Spleen (tissue), 11 donors: ENCODE data around the gene SELENOO. TPM values are rescaled to one million over a fixed set of nuclear protein-coding genes. Genes with fewer than 3 reads are reported as not detected.

Experiments used
- DNase-seq: peaks from one replicate; pipeline ENCODE4 v3.0.0-alpha.2; 2020
- H3K27ac ChIP-seq, 8 donors: fragments of 200-600 bp; sonication (generic) in 7 of 8; 1 replicate in 4 of 8; 2 replicates in 4 of 8; pipeline versions ENCODE4 v1.5.0 to v1.8.0; 2016 to 2021; ENCODE audit warnings: inconsistent platforms in 4 of 8, mild to moderate bottlenecking in 4 of 8, moderate library complexity in 1 of 8
- H3K27me3 ChIP-seq, 7 donors: fragments of 200-600 bp; sonication (generic) in 6 of 7; replicated peaks in 1 of 7; 1 replicate in 4 of 7; 2 replicates in 3 of 7; pipeline versions ENCODE4 v1.5.0 to v1.8.0; 2016 to 2021; ENCODE audit warnings: inconsistent platforms in 3 of 7, mild to moderate bottlenecking in 1 of 7
- H3K36me3 ChIP-seq, 6 donors: fragments of 200-600 bp; sonication (generic) in 5 of 6; 1 replicate in 4 of 6; 2 replicates in 2 of 6; pipeline versions ENCODE4 v1.5.0 to v1.8.0; 2016 to 2021; ENCODE audit warnings: inconsistent platforms in 2 of 6
- H3K4me1 ChIP-seq, 6 donors: fragments of 200-600 bp; sonication (generic) in 5 of 6; 1 replicate in 3 of 6; 2 replicates in 3 of 6; pipeline versions ENCODE4 v1.5.0 to v1.8.0; 2016 to 2021; ENCODE audit warnings: inconsistent platforms in 3 of 6
- H3K4me3 ChIP-seq, 8 donors: fragments of 200-600 bp; sonication (generic) in 7 of 8; 1 replicate in 4 of 8; 2 replicates in 4 of 8; pipeline versions ENCODE4 v1.5.0 to v1.8.0; 2016 to 2021; ENCODE audit warnings: inconsistent platforms in 4 of 8, mild to moderate bottlenecking in 4 of 8, moderate library complexity in 2 of 8
- H3K9me3 ChIP-seq, 8 donors: fragments of 200-600 bp; sonication (generic) in 7 of 8; 1 replicate in 4 of 8; 2 replicates in 4 of 8; pipeline versions ENCODE4 v1.5.0 to v1.8.0; 2016 to 2021; ENCODE audit warnings: inconsistent platforms in 4 of 8
- CTCF ChIP-seq, 11 experiments: fragments of 200-600 bp in 7 of 11; fragments of 450-650 bp in 4 of 11; sonication (generic) in 4 of 11; IDR thresholded peaks in 8 of 11; conservative IDR thresholded peaks in 3 of 11; 1 replicate in 7 of 11; 2 replicates in 4 of 11; pipeline versions ENCODE4 v1.4.0 to v1.8.0; 2016 to 2021; ENCODE audit warnings: antibody characterized with exemption in 11 of 11, inconsistent platforms in 4 of 11, mild to moderate bottlenecking in 1 of 11
- POLR2A ChIP-seq, 3 donors: fragments of 450-650 bp; IDR thresholded peaks; one replicate each; pipeline ENCODE4 v1.5.1; 2017; ENCODE audit warnings: antibody characterized with exemption in 3 of 3, mild to moderate bottlenecking in 1 of 3
- POLR2AphosphoS5 ChIP-seq, 3 donors: sonication (generic); formaldehyde crosslinking; IDR thresholded peaks; one replicate each; pipeline ENCODE4 v1.5.1; 2017; ENCODE audit warnings: antibody characterized with exemption in 3 of 3
- WGBS, 5 donors: extraction: QIAGEN DNeasy Blood & Tissue Kit in 3 of 5; methylation state at CpG; one replicate each; pipeline versions ENCODE4 v1.1.5 to v1.1.7; 2013 to 2018; 5-methylcytosine and 5-hydroxymethylcytosine counted together
- intact Hi-C: fragments of 100-400 bp; cut with DNase I; formaldehyde crosslinking; loops from one replicate; pipeline ENCODE4 v1.15.0; 2023; ENCODE audit warnings: low total_unique reads
- polyA plus RNA-seq, 3 donors: library from polyadenylated mRNA; stranded (reverse); fragments of 200-250 nt; gene quantifications; one replicate each; pipeline ENCODE4 v1.2.1, GENCODE V29; 2013
- total RNA-seq, 7 donors: library from RNA; depleted of rRNA in 3 of 7; stranded (reverse); fragments of >200 nt in 3 of 7; fragmentation: NEBNext Ultra II Directional in 4 of 7; extraction: Animal tissue kit (Norgen Biotek cat#: 25700) in 4 of 7; gene quantifications; one replicate each; pipeline versions ENCODE4 v1.1.0 to v1.2.1, GENCODE V29; 2016 to 2021
- donor health status: healthy with polysubstance abuse.
- donor health status: DM: no; HTN: no; CAD: no; lungs with moderate emphysema.
- donor health status: DM: no; HTN: no; CAD: no.
- donor health status: Bipolar disorder and iron deficiency.
- donor health status: healthy.
- donor health status: DM: no; HTN: no; CAD: no.
- donor health status: DM: yes; HTN: yes; CAD: no.

Gene SELENOO
- total and polyA plus RNA-seq, 10 donors = 25.4 to 70.8 (median 29.5) TPM

GRCh38 chr22:50169181-50169759 is 31.5 kb upstream of the SELENOO start:
- WGBS, 5 donors = 12 to 16% (median 14%) methylated on average over 32 to 36 of the region's 36 CpGs
- H3K27me3 ChIP-seq = peaks cover 0 to 83% (median 33%) of the 10 kb centered on the region in 7 donors
- DNase-seq = peak; percentile 75

GRCh38 chr22:50169774-50170341 is 31.0 kb upstream of the SELENOO start:
- TF ChIP-seq CTCF (IDR thresholded peaks at IDR 0.05 in 8 of 11, conservative IDR thresholded peaks at IDR 0.05 in 3 of 11) = no peak
- TF ChIP-seq POLR2AphosphoS5 (IDR thresholded peaks at IDR 0.05) = peak in 2 of 3 donors; percentile 19 to 67
- TF ChIP-seq POLR2A (IDR thresholded peaks at IDR 0.05) = no peak
- DNase-seq = peak; percentile 87
- H3K4me3 ChIP-seq = peak overlapping the region in 6 of 8 donors; percentile 17 to 74 (median 46)
- intact Hi-C loops = no loop called here
- no peaks in the 10 kb centered on the region for H3K36me3 ChIP-seq
- WGBS, 5 donors = 0 to 2% (median 1%) methylated on average over 8 to 70 of the region's 70 CpGs
- peak overlapping the region in 2 of 8 donors; percentile 40 to 50 for H3K27ac ChIP-seq
- H3K27me3 ChIP-seq = peaks cover 0 to 83% (median 33%) of the 10 kb centered on the region in 7 donors
- no peaks in the 10 kb centered on the region for H3K9me3 ChIP-seq
- peaks cover 4 to 45% (median 23%) of the 10 kb centered on the region in 6 donors for H3K4me1 ChIP-seq

More at GRCh38 chr22:50169181-50169759, 31.5 kb upstream of the SELENOO start:
- TF ChIP-seq POLR2A (IDR thresholded peaks at IDR 0.05) (no peak), CTCF (IDR thresholded peaks at IDR 0.05 in 8 of 11, conservative IDR thresholded peaks at IDR 0.05 in 3 of 11) (no peak), POLR2AphosphoS5 (IDR thresholded peaks at IDR 0.05) (no peak)
- intact Hi-C loops = no loop called here
- Histone ChIP-seq H3K27ac (no peak overlapping the region), H3K36me3 (no peaks in the 10 kb centered on the region), H3K4me1 (peaks cover 4 to 45% (median 23%) of the 10 kb centered on the region in 6 donors), H3K9me3 (no peaks in the 10 kb centered on the region), H3K4me3 (peak overlapping the region in 4 of 8 donors; percentile 45 to 74 (median 49))

- TF ChIP-seq POLR2AphosphoS5 (IDR thresholded peaks at IDR 0.05) (no peak), POLR2A (IDR thresholded peaks at IDR 0.05) (no peak), CTCF (IDR thresholded peaks at IDR 0.05 in 8 of 11, conservative IDR thresholded peaks at IDR 0.05 in 3 of 11) (no peak)
- peak; percentile 84 for DNase-seq
- H3K27ac ChIP-seq = peak within 1 kb of the TSS in 2 of 8 donors; percentile 40 to 50
- peak within 1 kb of the TSS in 7 of 8 donors; percentile 15 to 74 (median 45) for H3K4me3 ChIP-seq
- H3K36me3 ChIP-seq = no peaks in the 10 kb centered on the region
- peaks cover 0 to 79% (median 33%) of the 10 kb centered on the region in 7 donors for H3K27me3 ChIP-seq
- 16 to 68% (median 31%) methylated on average over 15 to 105 of the region's 105 CpGs for WGBS, 5 donors
- H3K9me3 ChIP-seq = no peaks in the 10 kb centered on the region
- peaks cover 4 to 45% (median 23%) of the 10 kb centered on the region in 6 donors for H3K4me1 ChIP-seq
- intact Hi-C loops = no loop called here
These were observed 30.1 kb upstream of the SELENOO start, which contains the start of gene PANX2 for GRCh38 chr22:50170453-50171318. Gene PANX2 (plus strand): TSS chr22:50170731. CDS start chr22:50170731, 0 bp downstream.
